Natural killer cell (primary cell): ENCODE measurements around the gene C2CD4B. TPM values are rescaled to one million over a fixed set of nuclear protein-coding genes. Genes with fewer than 3 reads are reported as not detected.

Experiments
- ATAC-seq, 3 donors: fragments of 150-1000 bp in 2 of 3; fragments of 200-7000 bp in 1 of 3; cut with Tn5 transposase; 1 replicate in 1 of 3; 2 replicates in 2 of 3; pipeline ENCODE4 v1.10.0; 2021; ENCODE audit warnings: mild to moderate bottlenecking in 2 of 3, moderate library complexity in 2 of 3
- DNase-seq, 2 donors: peaks; one replicate each; pipeline versions ENCODE4 v3.0.0 to v3.0.0-alpha.2; 2013 to 2021; ENCODE audit warnings: mixed read lengths in 1 of 2
- H3K27ac ChIP-seq: one replicate; pipeline ENCODE4 v1.5.1; 2013; ENCODE audit warnings: mild to moderate bottlenecking, low read length
- H3K27me3 ChIP-seq: one replicate; pipeline ENCODE4 v1.6.1; 2013; ENCODE audit warnings: low read length; ENCODE audit not compliant: control insufficient read depth, insufficient read depth
- H3K36me3 ChIP-seq: one replicate; pipeline ENCODE4 v1.6.1; 2013; ENCODE audit warnings: low read length; ENCODE audit not compliant: control insufficient read depth, insufficient read depth
- H3K4me1 ChIP-seq: one replicate; pipeline ENCODE4 v1.6.1; 2013; ENCODE audit warnings: low read length; ENCODE audit not compliant: control insufficient read depth, insufficient read depth
- H3K4me3 ChIP-seq: one replicate; pipeline ENCODE4 v1.5.1; 2013; ENCODE audit warnings: low read length
- H3K9me3 ChIP-seq: one replicate; pipeline ENCODE4 v1.6.1; 2013; ENCODE audit warnings: low read length; ENCODE audit not compliant: control insufficient read depth, insufficient read depth
- H3K27ac Mint-ChIP-seq, 2 donors: one replicate each; pipeline ENCODE4 v1.8.0; 2022; ENCODE audit warnings: mild to moderate bottlenecking in 2 of 2, mixed read lengths in 2 of 2, moderate library complexity in 1 of 2
- H3K27me3 Mint-ChIP-seq, 2 donors: one replicate each; pipeline ENCODE4 v1.8.0; 2022; ENCODE audit warnings: low read depth in 2 of 2, mixed read lengths in 2 of 2
- H3K36me3 Mint-ChIP-seq: one replicate; pipeline ENCODE4 v1.8.0; 2022; ENCODE audit warnings: mixed read lengths
- H3K4me1 Mint-ChIP-seq, 2 donors: one replicate each; pipeline ENCODE4 v1.8.0; 2022; ENCODE audit warnings: mixed read lengths in 2 of 2
- H3K4me3 Mint-ChIP-seq: one replicate; pipeline ENCODE4 v1.8.0; 2022; ENCODE audit warnings: mild to moderate bottlenecking, moderate library complexity, mixed read lengths
- H3K9me3 Mint-ChIP-seq, 2 donors: one replicate each; pipeline ENCODE4 v1.8.0; 2022; ENCODE audit warnings: mixed read lengths in 2 of 2
- WGBS: methylation state at CpG from one replicate; pipeline ENCODE4 v1.1.7; 2013; ENCODE audit warnings: missing lambda C conversion rate; ENCODE audit not compliant: insufficient coverage; 5-methylcytosine and 5-hydroxymethylcytosine counted together
- intact Hi-C: fragments of 100-400 bp; cut with micrococcal nuclease; formaldehyde crosslinking; loops from one replicate; pipeline ENCODE4 v1.14.2; 2022
- total RNA-seq, 4 donors: library from RNA; stranded (reverse); fragments of 120-200 nt in 1 of 4; gene quantifications; one replicate each; pipeline versions ENCODE4 v1.2.3 to v1.2.4, GENCODE V29; 2013 to 2022
- TF ChIP-seq, protein P1 (sequence below): fragments of 200-600 bp; IDR thresholded peaks from one replicate; pipeline ENCODE4 v1.8.0; 2022; ENCODE audit warnings: antibody characterized with exemption

Gene C2CD4B
- total RNA-seq, 3 donors from 2014 or later (not counting 1 experiment from before 2014, with no cell fraction given), result 0.75 TPM; not detected in 2

GRCh38 chr15:62209821-62210220 is 44.7 kb upstream of the C2CD4B start:
- H3K4me1 ChIP-seq, result no peaks in the 10 kb centered on the region
- DNase-seq (no peak), ATAC-seq (no peak)
- H3K4me3 ChIP-seq, result no peak overlapping the region
- H3K9me3 ChIP-seq, result no peaks in the 10 kb centered on the region
- no peak overlapping the region for H3K4me3 Mint-ChIP-seq
- H3K27me3 ChIP-seq, result no peaks in the 10 kb centered on the region
- no peak overlapping the region for H3K27ac Mint-ChIP-seq
- H3K36me3 ChIP-seq, result no peaks in the 10 kb centered on the region
- H3K27me3 Mint-ChIP-seq, result peaks cover 3 to 8% of the 10 kb centered on the region in 2 donors
- no peaks in the 10 kb centered on the region for H3K9me3 Mint-ChIP-seq
- H3K27ac ChIP-seq, result no peak overlapping the region
- intact Hi-C loops, result no loop called here
- TF ChIP-seq, protein P1, sequence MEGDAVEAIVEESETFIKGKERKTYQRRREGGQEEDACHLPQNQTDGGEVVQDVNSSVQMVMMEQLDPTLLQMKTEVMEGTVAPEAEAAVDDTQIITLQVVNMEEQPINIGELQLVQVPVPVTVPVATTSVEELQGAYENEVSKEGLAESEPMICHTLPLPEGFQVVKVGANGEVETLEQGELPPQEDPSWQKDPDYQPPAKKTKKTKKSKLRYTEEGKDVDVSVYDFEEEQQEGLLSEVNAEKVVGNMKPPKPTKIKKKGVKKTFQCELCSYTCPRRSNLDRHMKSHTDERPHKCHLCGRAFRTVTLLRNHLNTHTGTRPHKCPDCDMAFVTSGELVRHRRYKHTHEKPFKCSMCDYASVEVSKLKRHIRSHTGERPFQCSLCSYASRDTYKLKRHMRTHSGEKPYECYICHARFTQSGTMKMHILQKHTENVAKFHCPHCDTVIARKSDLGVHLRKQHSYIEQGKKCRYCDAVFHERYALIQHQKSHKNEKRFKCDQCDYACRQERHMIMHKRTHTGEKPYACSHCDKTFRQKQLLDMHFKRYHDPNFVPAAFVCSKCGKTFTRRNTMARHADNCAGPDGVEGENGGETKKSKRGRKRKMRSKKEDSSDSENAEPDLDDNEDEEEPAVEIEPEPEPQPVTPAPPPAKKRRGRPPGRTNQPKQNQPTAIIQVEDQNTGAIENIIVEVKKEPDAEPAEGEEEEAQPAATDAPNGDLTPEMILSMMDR, result no peak
- WGBS, result 87% methylated on average over 5 of the region's 5 CpGs
- no peaks in the 10 kb centered on the region for H3K36me3 Mint-ChIP-seq
- no peaks in the 10 kb centered on the region for H3K4me1 Mint-ChIP-seq

DNA sequence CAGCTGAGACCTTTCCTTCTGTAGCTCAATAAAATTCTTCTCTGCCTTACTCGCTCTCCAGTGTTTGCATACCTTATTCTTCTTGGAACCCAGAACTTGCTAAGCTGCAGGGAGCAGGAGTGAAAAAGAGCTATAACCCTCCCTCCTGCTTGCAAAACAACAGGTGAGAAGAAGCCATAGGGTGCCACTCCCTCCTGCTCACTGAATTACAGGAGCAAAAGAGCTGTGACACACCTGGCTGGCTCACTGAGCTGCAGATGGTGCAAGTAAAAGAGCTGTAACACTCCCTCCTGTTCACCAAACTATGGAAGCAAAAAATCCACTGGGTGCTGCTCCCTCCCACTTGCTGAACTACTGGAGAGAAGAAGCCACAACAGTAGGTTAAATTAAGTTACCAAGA is 44.2 kb upstream of the C2CD4B start:
- TF ChIP-seq, protein P1, result no peak
- H3K27me3 ChIP-seq, result no peaks in the 10 kb centered on the region
- no peaks in the 10 kb centered on the region for H3K4me1 Mint-ChIP-seq
- no peaks in the 10 kb centered on the region for H3K36me3 Mint-ChIP-seq
- no peak overlapping the region for H3K4me3 ChIP-seq
- peaks cover 3 to 8% of the 10 kb centered on the region in 2 donors for H3K27me3 Mint-ChIP-seq
- no peaks in the 10 kb centered on the region for H3K4me1 ChIP-seq
- no peaks in the 10 kb centered on the region for H3K9me3 ChIP-seq
- DNase-seq (no peak), ATAC-seq (no peak)
- H3K27ac ChIP-seq, result no peak overlapping the region
- WGBS, result 85% methylated on average over 1 of the region's 1 CpG
- intact Hi-C loops, result no loop called here
- no peak overlapping the region for H3K27ac Mint-ChIP-seq
- no peaks in the 10 kb centered on the region for H3K36me3 ChIP-seq
- no peaks in the 10 kb centered on the region for H3K9me3 Mint-ChIP-seq
- H3K4me3 Mint-ChIP-seq, result no peak overlapping the region

GRCh38 chr15:62208884-62209283 is 43.8 kb upstream of the C2CD4B start:
- Histone ChIP-seq H3K36me3 (no peaks in the 10 kb centered on the region), H3K4me3 (no peak overlapping the region), H3K27ac (no peak overlapping the region), H3K4me1 (no peaks in the 10 kb centered on the region), H3K27me3 (no peaks in the 10 kb centered on the region), H3K9me3 (no peaks in the 10 kb centered on the region)
- DNase-seq, result no peak
- ATAC-seq, result no peak
- TF ChIP-seq, protein P1, result no peak
- Mint-ChIP-seq H3K4me3 (no peak overlapping the region), H3K27me3 (peaks cover 3 to 11% of the 10 kb centered on the region in 2 donors), H3K27ac (no peak overlapping the region), H3K9me3 (no peaks in the 10 kb centered on the region), H3K36me3 (no peaks in the 10 kb centered on the region), H3K4me1 (no peaks in the 10 kb centered on the region)
- intact Hi-C loops, result no loop called here
- WGBS, result 92% methylated on average over 3 of the region's 3 CpGs

GRCh38 chr15:62208367-62208766 is 43.3 kb upstream of the C2CD4B start:
- Mint-ChIP-seq H3K4me1 (no peaks in the 10 kb centered on the region), H3K36me3 (no peaks in the 10 kb centered on the region), H3K27me3 (peaks cover 5 to 15% of the 10 kb centered on the region in 2 donors), H3K27ac (no peak overlapping the region), H3K9me3 (no peaks in the 10 kb centered on the region), H3K4me3 (no peak overlapping the region)
- 91% methylated on average over 7 of the region's 9 CpGs for WGBS
- Histone ChIP-seq H3K9me3 (no peaks in the 10 kb centered on the region), H3K36me3 (no peaks in the 10 kb centered on the region), H3K27ac (no peak overlapping the region), H3K4me1 (no peaks in the 10 kb centered on the region), H3K4me3 (no peak overlapping the region), H3K27me3 (no peaks in the 10 kb centered on the region)
- intact Hi-C loops, result no loop called here
- ATAC-seq (no peak), DNase-seq (no peak)
- TF ChIP-seq, protein P1, result no peak
